ENCODE measurements around the gene ARMC7. TPM values are rescaled to one million over a fixed set of nuclear protein-coding genes. Genes with fewer than 3 reads are reported as not detected.
A peak's percentile ranks its signal among the peaks of the same experiment; 100 is the strongest.
"Not testable (repeated sequence)": the region's sequence is repeated elsewhere in the genome, so short reads cannot be mapped to it uniquely, and the experiment has no call there.

Gene ARMC7
- 2.6 and 3.6 TPM in 2 replicates for total RNA-seq (2014; rRNA removed; shearing (Covaris generic))

DNA sequence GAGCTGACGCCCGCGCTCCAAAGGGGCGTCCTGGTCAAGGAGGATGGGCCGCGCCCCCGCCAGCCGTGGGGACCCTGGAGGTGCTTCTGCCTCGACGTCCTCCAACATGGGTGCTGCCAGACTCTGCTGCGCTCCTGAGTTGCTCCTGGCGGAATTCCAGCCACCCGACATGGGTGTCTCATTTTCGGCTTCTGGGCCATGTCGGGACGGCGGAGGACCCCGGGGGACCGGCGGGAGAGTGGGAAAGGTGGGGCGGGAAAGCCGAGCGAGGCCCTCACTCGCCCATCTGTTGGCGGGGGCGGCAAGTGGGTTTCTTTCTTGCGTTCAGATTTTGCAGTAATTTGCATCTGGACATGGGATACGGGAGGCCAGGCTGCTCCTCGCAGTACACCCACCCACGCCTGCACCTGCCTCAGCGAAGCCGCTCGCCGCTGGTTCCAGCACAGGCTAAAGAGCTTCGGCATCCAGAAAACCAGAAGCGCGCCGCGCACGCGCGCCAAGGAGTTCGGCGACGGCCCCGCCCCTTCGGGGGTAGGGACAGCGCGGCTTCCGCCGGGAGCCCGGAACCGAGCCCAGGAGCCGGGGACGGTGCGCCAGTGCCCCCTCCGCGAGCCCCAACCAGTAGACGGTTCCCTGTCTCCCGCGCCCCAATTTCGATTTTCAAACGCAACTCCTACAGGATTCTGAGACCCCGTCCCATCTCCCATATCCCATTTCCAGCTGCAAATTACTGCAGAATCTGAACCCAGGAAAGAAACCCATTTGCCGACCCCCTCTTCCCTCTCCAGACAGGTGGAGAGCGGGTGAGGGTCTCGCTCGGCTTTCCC lies at the start of gene ARMC7:
ARMC7 (plus strand) TSS at position 563 of the 827 bp plus-strand sequence. CDS start 320 bp downstream, outside the sequence.
- peak; percentile 91 for DNase-seq (ENCODE audit: low read depth)

GRCh38 chr17:75060434-75061054 lies 49.2 kb upstream of the ARMC7 start:
- DNase-seq (ENCODE audit: low read depth) = no peak

GRCh38 chr17:75061055-75061438 lies 48.7 kb upstream of the ARMC7 start:
- DNase-seq (ENCODE audit: low read depth) = no peak

- DNase-seq (ENCODE audit: low read depth) = no peak
These were observed 48.2 kb upstream of the ARMC7 start for GRCh38 chr17:75061618-75062017.

- DNase-seq (ENCODE audit: low read depth) = no peak
These were observed 46.6 kb upstream of the ARMC7 start for GRCh38 chr17:75063201-75063600.

GRCh38 chr17:75063626-75064025 lies 46.1 kb upstream of the ARMC7 start:
- DNase-seq (ENCODE audit: low read depth) = no peak

DNA sequence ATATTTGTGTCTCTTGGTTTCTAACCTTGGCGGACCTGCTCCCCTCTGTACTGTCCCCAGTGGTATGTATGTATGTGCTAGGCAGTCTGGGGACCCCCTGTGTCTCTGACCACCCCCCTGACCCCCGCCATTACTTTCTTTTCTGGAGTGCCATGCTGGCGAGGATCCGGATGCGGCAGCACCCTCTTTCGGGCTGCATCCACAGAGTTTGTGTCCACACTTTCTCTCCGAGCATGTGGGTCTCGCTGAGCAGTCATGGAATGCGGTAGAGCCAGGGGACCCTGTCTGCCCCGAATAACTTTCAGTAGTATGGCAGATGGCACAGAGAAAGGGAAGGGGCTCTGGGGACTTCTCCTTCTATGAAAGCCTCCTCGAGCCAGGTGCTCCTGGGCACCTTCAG lies 45.7 kb upstream of the ARMC7 start:
- DNase-seq (ENCODE audit: low read depth) = no peak

DNA sequence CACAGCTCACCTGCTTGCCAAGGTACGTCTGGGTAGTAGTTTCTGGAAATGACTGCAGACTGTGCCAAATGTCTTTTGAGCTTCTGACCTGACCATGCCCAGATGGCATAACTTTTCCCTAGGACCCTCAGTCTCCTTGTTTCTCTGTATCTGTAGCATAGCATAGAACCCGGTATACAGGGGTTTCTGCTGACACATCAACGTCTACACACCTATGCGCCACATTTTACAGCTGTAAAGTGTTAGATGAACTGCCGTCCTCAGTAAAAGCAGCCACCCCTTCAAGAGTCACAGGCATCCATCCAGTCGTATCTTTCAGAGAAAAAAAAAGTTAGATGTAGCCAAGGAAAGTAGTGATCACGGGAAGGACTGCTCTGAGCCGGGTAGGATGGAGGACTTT lies 45.3 kb upstream of the ARMC7 start:
- no peak for DNase-seq (ENCODE audit: low read depth)

GRCh38 chr17:75064867-75065561 lies 44.8 kb upstream of the ARMC7 start:
- DNase-seq (ENCODE audit: low read depth) = no peak

- DNase-seq (ENCODE audit: low read depth) = no peak
These were observed 44.1 kb upstream of the ARMC7 start for GRCh38 chr17:75065562-75066151.

DNA sequence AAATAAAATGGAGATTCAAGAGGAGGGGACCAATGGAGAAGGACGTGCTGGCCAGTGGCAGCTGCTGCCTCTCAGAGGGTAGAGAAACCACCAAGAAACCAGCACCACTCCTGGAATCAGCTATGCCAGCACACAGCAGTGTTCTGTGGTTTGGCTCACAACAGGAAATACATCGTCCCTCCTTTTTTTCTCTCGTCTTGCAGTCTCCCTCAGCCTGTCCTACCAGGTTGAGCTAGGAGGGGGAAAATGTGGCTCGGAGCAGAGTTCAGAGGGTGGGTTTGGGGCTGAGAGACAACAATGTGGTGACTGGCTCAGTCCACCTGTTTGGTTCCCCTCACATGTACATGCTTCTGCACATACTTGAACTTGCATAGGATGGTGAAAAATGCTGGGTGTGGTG lies 41.9 kb upstream of the ARMC7 start:
- DNase-seq (ENCODE audit: low read depth) = no peak

- DNase-seq (ENCODE audit: low read depth) = no peak
These were observed 41.0 kb upstream of the ARMC7 start for GRCh38 chr17:75068750-75069149.

- no peak for DNase-seq (ENCODE audit: low read depth)
These were observed 40.0 kb upstream of the ARMC7 start for GRCh38 chr17:75069783-75070182.

- not testable (repeated sequence) for DNase-seq (ENCODE audit: low read depth)
These were observed 38.1 kb upstream of the ARMC7 start for GRCh38 chr17:75071478-75072271.

GRCh38 chr17:75072909-75073308 lies 36.9 kb upstream of the ARMC7 start:
- DNase-seq (ENCODE audit: low read depth) = not testable (repeated sequence)

- no peak for DNase-seq (ENCODE audit: low read depth)
These were observed 36.1 kb upstream of the ARMC7 start for GRCh38 chr17:75073618-75074047.

DNA sequence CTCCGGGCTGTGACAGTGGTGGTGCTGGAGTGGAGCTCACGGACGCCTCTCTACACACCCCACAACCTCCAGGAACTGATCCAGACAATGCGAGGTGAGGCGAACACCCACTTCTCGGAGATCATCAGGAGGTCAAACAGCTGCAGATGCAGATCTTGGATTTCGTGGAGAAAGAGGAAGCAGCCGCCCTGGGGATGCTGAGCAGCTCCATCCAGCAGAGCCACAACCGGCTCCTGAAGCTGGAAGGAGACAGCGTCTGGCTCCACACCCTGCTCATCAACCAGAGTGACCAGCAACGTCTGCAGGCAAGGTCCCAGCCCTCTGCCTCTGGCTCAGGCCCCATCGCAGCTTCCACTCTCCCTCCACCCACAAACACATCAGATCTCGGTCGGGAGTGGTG lies 35.2 kb upstream of the ARMC7 start:
- no peak for DNase-seq (ENCODE audit: low read depth)

GRCh38 chr17:75075597-75076336 lies 34.0 kb upstream of the ARMC7 start:
- no peak for DNase-seq (ENCODE audit: low read depth)

- no peak for DNase-seq (ENCODE audit: low read depth)
These were observed 32.7 kb upstream of the ARMC7 start for GRCh38 chr17:75077072-75077495.

DNA sequence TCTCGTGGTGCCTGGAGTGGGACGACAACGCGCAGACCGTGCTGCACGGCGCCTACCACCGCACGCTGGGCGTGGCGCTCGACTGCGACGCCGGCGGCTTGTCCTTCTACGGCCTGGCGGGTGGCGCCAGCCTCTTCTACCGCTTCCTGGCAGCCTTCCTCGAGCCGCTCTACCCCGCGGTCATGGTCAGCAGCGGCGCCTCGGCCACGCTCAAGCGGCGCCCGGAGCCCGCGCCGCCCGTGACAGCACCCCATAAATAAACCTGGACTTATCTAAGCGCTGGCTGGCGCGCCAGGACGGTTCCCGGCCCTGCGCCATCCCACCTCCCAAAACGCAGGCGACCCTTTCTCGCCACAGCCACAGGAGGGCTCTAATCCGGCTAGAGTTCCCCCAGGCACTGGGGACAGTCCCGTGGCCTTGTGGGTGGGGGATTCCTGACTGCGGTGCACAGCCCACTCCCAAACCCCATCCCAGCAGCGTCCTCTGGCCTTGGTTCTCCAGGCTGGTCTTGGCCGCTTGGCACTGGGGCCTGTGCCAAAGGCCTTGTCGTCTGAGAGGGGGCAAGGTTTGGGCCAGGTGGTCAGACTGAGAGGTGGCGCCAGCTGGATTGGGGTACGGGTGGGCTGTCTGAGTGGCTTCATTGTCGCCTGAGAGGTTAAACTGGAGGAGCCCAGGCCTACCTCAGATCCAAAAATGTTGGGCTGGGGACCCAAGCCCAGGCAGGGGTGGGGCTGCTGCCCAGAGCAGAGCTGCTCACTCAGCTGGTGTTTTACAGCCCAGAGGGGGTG lies 32.1 kb upstream of the ARMC7 start:
- no peak for DNase-seq (ENCODE audit: low read depth)

All from Daoy (cell line).